ENCODE results near the gene EML6.

EML6 gene

DNA sequence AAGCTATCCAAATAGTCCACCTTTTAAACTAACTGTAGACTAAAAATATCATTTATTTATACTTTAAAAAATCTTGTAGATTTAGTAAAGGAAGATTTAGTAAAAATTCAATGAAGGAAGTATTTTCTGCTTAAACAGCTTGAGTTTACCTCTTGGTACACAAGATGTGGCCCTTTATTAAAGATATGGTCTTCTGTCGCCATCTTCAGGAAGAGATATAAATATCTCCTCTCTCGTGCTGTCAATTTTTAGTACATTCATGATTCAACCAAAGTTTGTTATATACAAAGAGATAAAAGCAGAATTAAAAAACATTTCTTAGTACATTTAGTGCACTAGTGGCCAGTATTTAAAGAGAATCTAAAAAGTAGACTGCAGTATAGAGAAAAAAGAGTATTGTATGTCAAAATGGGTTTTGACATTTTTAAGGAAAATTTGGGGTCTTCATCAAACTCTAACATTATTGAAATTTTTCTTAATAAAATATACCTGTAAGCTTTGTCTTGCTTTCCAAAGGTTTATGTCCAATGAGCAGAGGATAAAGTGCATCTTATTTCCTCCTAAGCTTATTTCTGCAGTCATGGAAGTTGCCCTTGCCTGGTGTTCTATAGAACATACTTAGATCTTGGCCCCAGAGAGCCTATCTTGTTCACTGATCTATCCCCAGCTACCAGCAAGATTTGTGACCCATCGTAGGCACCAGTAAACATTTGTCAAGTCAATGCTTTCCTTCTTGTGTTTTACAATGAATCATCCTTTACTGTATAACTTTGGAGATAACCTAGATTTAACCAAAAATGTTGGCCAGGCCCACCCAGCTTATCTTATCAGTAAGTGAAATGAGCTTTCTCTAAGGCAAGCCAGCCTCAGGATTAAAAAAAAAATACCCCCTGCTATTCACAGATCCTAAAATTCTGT, 18.5 kb upstream of the EML6 start:
- no peak for DNase-seq (ENCODE audit: low read depth)
- TF ChIP-seq, protein P1, sequence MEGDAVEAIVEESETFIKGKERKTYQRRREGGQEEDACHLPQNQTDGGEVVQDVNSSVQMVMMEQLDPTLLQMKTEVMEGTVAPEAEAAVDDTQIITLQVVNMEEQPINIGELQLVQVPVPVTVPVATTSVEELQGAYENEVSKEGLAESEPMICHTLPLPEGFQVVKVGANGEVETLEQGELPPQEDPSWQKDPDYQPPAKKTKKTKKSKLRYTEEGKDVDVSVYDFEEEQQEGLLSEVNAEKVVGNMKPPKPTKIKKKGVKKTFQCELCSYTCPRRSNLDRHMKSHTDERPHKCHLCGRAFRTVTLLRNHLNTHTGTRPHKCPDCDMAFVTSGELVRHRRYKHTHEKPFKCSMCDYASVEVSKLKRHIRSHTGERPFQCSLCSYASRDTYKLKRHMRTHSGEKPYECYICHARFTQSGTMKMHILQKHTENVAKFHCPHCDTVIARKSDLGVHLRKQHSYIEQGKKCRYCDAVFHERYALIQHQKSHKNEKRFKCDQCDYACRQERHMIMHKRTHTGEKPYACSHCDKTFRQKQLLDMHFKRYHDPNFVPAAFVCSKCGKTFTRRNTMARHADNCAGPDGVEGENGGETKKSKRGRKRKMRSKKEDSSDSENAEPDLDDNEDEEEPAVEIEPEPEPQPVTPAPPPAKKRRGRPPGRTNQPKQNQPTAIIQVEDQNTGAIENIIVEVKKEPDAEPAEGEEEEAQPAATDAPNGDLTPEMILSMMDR (conservative IDR thresholded peaks at IDR 0.05; ENCODE audit: low read depth, low read length), result peak; percentile 36
- no peak overlapping the region for H3K4me3 ChIP-seq (ENCODE audit: low read length)

DNA sequence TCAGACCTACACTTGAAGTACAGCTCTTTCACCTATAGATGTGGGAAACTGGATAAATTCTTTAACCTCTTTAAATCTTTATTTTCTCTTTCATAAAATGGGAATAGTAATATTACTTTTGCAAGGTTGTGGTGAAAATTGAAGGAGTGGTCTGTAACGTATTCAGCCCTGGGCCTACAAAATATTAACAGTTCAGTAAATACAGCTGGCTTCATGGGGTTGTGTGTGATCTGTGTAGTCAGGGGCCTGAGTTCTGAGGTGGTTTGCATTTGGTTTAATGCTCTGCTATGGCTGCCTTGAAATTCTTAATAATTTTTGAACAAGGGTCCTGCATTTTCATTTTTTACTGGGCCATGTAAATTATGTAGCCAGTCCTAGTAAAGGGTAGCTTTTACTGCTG, 16.8 kb upstream of the EML6 start:
- no peak for DNase-seq (ENCODE audit: low read depth)
- H3K4me3 ChIP-seq (ENCODE audit: low read length), result no peak overlapping the region
- TF ChIP-seq, protein P1 (conservative IDR thresholded peaks at IDR 0.05; ENCODE audit: low read depth, low read length), result no peak

DNA sequence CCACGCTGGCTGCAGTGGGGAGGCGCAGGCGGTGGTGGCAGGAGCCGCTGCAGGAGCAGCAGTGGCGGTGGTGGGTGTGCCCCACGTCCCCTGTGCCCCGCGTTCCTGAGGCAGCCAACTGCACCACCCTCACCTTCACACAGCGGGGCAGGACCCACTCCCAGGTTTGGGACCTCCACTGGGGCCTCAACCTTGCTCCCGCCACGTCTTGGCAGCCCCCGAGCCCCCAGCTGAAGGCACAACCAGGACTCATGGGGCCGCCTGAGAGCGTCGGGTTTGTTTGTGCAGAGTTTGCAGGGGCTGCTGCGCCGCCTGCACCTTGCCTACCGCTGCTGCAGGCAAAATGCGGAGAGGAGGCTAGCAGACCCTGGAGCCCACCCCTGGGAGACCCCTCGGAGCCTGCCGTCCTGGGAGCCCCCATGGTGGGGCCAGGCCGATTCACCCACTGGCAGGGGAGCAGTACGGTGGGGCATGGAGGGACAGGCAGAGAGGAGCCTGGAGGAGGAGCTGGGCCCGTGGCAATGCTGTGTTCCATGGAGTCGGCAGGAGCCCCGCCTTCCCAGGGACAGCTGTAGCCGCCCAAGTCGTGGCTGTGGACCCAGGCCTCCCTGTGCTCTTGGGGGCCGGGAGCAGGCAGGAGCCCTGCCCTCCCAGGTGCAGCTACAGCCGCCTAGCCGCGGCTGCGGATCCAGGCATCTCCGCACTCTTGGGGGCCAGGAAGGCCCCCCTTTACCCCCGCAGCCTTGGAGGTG, 14.7 kb upstream of the EML6 start:
- no peak for DNase-seq (ENCODE audit: low read depth)

DNA sequence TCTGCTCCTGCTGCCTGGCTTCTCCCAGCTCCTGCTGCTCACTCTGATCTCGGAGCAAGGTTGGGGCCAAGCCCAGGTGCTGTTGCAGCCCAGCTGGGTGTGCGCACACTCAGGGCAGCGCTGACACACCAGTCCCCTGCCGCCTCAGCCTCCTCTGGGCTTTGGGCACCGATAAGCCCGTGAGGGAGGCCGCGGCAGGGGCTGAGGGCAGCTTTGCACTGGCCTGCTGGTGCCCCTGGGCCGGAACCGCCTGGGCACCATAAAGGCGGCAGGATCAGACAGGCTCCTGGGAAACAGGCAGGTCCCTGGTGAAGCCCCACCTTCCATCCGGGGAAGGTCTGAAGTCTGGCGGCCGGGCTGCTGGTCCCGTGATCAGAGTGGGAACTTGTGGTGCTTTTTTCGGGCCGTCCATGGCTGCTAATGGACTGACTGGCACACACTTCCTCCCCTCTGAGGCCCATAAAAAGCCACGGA, 14.1 kb upstream of the EML6 start:
- TF ChIP-seq, protein P1 (conservative IDR thresholded peaks at IDR 0.05; ENCODE audit: low read depth, low read length), result no peak
- DNase-seq (ENCODE audit: low read depth), result no peak
- peak overlapping the region; percentile 76 for H3K4me3 ChIP-seq (ENCODE audit: low read length)

More for the DNA sequence above, 14.7 kb upstream of the EML6 start:
- peak overlapping the region; percentile 76 for H3K4me3 ChIP-seq (ENCODE audit: low read length)
- TF ChIP-seq, protein P1 (conservative IDR thresholded peaks at IDR 0.05; ENCODE audit: low read depth, low read length), result peak; percentile 40

DNA sequence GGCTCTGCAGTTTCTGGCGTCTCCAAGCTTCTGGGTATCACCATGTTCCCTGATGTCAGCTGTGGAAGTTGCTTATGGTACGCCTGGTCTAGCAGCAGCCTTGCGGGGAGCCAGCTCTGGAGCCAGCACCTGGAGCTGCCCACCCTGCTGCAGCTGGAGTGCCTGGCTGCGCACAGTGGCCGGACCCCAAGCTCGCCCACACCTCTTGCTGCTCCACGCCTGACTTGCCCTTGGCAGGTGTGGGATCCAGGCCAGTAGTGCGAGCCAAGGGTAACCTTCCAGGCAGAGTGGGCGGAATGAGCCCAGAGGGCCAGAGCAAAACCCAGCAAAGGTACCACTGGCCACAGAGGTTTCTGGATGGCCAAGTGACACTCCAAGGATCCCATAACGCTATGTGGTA, 13.2 kb upstream of the EML6 start:
- no peak for DNase-seq (ENCODE audit: low read depth)
- H3K4me3 ChIP-seq (ENCODE audit: low read length), result no peak overlapping the region
- TF ChIP-seq, protein P1 (conservative IDR thresholded peaks at IDR 0.05; ENCODE audit: low read depth, low read length), result no peak

DNA sequence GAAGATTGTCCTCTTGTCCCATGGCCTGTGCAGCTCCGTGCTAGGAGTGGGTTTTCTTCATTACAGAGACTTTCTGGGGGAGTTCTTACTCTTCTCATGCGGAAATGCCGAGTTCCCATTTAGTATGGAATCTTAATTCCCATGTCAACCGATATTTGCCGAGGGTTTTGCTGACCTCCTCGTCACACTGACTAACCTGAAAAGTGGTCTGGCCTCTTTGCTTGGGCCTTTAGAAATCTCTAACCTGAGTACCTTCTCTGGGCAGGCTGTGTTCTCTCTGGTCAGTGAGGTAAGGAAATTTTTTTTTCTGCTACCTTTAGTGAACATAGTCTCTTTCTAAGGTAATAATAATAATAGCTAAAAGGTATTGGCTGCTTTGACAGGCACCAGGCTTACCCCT, 10.9 kb upstream of the EML6 start:
- no peak for DNase-seq (ENCODE audit: low read depth)
- no peak overlapping the region for H3K4me3 ChIP-seq (ENCODE audit: low read length)
- TF ChIP-seq, protein P1 (conservative IDR thresholded peaks at IDR 0.05; ENCODE audit: low read depth, low read length), result no peak

Measured in retinal pigment epithelial cell (primary cell).